ENCODE measurements around the gene ESYT2.

GRCh38 chr7:158746957-158747356 is 82.4 kb downstream of the ESYT2 start:
- TF ChIP-seq EZH2 (optimal IDR thresholded peaks at IDR 0.05; ENCODE audit: low read depth, low read length) (no peak), CTCF (IDR thresholded peaks at IDR 0.05; ENCODE audit: low read length) (no peak), EZH2phosphoT487 (IDR thresholded peaks at IDR 0.05; ENCODE audit: low read length) (no peak)
